Superior temporal gyrus (tissue), 1 donor: Measurements from ENCODE around the gene PCDHA13.
"Not testable (repeated sequence)": the region's sequence is repeated elsewhere in the genome, so short reads cannot be mapped to it uniquely, and the experiment has no call there.

ENCODE experiments used
- DNase-seq: peaks from one replicate; pipeline ENCODE4 v3.0.0-alpha.2; 2016; ENCODE audit errors: extremely low spot score

Gene PCDHA13

GRCh38 chr5:140870221-140871201 is 11.4 kb upstream of the PCDHA13 start:
- DNase-seq, result no peak

DNA sequence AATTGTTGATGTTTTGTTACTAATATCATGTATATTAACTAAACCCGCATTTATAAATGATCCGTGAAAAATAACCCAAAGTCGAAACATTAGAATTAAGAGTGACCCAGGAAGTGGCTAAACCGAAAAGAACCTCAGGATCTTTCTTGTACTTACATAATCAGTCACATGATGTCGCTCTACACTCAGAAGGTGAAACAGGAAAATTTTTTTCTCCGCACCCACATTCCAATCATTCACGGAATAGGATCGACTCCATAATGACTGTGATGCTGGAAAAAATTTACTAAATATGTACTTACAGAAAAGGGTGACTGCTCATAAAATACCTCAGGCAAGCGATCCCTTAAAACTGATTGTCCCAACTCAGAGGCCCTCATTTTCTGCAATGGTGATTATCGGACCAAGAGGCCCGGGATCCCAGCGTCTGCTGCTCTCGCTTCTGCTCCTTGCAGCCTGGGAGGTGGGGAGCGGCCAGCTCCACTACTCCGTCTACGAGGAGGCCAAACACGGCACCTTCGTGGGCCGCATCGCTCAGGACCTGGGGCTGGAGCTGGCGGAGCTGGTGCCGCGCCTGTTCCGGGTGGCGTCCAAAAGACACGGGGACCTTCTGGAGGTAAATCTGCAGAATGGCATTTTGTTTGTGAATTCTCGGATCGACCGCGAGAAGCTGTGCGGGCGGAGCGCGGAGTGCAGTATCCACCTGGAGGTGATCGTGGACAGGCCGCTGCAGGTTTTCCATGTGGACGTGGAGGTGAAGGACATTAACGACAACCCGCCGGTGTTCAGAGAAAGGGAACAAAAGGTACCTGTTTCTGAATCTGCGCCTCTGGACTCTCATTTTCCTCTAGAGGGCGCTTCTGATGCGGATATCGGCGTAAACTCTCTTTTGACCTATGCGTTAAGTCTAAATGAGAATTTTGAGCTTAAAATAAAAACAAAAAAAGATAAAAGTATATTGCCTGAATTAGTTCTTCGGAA is 6.5 kb upstream of the PCDHA13 start, which contains the start of gene PCDHA12:
TSS of gene PCDHA12 (plus strand) at position 224 of the 981 bp plus-strand sequence. CDS start at position 389, 165 bp downstream.
- peak; percentile 15 for DNase-seq

DNA sequence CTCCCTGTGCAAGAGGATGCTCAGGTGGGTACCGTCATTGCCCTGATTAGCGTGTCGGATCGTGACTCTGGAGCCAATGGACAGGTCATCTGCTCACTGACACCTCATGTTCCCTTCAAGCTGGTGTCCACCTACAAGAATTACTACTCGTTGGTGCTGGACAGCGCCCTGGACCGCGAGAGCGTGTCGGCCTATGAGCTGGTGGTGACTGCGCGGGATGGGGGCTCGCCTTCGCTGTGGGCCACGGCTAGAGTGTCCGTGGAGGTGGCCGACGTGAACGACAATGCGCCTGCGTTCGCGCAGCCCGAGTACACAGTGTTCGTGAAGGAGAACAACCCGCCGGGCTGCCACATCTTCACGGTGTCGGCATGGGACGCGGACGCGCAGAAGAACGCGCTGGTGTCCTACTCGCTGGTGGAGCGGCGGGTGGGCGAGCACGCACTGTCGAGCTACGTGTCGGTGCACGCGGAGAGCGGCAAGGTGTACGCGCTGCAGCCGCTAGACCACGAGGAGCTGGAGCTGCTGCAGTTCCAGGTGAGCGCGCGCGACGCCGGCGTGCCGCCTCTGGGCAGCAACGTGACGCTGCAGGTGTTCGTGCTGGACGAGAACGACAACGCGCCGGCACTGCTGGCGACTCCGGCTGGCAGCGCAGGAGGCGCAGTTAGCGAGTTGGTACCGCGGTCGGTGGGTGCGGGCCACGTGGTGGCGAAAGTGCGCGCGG is 5.2 kb upstream of the PCDHA13 start:
- DNase-seq, result not testable (repeated sequence)

- DNase-seq, result no peak
Measured at GRCh38 chr5:140877262-140877581, 4.7 kb upstream of the PCDHA13 start.

DNA sequence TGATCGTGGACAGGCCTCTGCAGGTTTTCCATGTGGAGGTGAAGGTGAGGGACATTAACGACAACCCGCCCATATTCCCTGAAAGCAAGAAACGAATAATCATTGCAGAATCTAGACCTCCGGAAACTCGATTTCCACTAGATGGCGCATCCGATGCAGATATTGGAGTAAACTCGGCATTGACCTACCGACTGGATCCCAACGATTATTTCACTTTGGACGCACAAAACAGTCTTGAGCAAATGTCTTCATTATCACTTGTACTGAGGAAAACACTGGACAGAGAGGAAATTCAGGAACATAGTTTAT is 621 bp downstream of the PCDHA13 start:
- DNase-seq, result peak; percentile 39

- no peak for DNase-seq
Measured at GRCh38 chr5:140883373-140883772, 1.4 kb downstream of the PCDHA13 start.

- DNase-seq, result no peak
Measured at GRCh38 chr5:140883927-140884697, 2.2 kb downstream of the PCDHA13 start.

DNA sequence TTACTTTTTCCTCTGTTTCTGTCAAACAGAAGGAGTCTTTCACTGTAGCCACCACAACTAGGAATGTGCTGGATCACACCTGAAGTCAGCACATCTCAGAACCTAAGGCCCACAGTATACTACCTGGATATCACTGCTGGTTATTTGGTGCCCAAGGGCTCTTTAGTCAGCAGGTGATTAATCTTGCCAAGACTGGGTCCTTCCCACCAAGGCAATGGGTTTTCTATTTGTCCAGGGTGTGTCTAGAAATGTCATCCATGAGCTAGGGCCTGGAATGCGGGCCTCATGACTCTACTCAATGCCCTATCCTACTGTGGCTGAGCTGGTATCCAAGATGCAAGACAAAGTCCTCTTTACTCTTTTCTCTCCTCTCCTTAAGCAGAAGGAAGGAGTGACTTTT is 34.4 kb downstream of the PCDHA13 start:
- no peak for DNase-seq

DNA sequence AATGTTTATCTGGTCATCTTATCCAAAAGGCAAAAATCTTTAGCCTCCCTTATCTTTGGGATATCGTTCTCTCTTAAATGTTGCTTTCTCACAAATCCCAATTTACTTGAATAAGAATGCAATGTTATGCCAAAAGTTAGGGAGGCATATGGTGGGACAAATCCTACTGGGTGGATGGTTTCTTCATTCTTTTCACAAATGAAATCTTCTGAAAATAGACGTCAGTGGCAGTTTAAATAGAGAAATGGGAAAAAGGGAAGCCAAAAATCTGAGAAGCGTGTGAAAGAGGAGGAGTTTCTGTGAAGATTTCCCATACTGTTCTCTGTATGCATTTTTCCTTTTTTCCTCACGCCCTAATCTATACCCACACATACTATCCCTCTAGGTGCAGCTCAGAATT is 41.7 kb downstream of the PCDHA13 start:
- DNase-seq, result peak; percentile 58

GRCh38 chr5:140925806-140926442 is 44.0 kb downstream of the PCDHA13 start, which contains the start of gene PCDHAC1:
TSS of gene PCDHAC1 (plus strand) at chr5:140926299. CDS start at chr5:140926893, 594 bp downstream.
- DNase-seq, result no peak

DNA sequence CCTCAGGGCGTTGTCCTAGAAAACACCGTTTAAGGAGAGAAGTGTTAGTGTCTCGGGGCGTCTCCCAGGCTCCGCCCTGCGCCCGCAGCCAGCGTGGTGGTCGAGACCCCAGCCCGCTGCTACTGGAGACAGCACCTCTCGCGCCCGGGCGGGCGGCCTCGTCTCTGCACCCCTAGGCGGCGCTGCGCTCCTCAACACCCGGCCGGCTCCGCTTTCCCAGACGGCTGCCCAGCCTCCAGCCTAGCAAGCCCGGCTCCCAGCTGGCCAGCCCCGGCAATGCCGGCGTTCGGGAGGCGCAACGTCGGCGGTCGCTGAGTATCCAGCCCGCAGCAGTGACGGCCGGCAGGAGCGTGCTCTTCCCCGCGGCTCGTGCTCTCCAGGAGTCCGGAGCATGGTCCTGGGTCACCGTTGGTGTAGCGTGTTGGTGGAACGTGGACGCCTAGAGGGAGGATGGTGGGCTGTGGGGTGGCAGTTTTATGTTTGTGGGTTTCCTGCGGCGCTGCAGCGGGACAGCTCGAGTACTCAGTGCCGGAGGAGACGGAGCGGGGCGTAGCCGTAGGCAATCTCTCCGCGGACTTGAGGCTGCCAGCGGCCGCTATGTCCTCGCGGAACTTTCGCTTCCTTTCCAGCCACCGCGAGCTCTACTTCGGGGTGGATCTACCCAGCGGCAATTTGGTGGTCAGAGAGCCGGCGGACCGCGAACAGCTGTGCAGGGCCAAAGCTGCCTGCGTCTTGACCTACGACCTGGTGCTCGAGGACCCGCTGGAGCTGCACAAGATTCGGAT is 44.7 kb downstream of the PCDHA13 start:
- DNase-seq, result peak; percentile 82

- DNase-seq, result no peak
Measured at GRCh38 chr5:140927228-140927573, 45.3 kb downstream of the PCDHA13 start.
